ENCODE results near the gene ELMO1. TPM values are rescaled to one million over a fixed set of nuclear protein-coding genes. Genes with fewer than 3 reads are reported as not detected.

The ELMO1 gene
- total and polyA plus RNA-seq, 10 of the 15 experiments (the other 5 are each of a cell fraction or from before 2014, with no cell fraction given) = 22.6 to 85.9 (median 56.6) TPM

- no peak for TF ChIP-seq SP1 (IDR thresholded peaks at IDR 0.05; ENCODE audit: low read depth, low read length)
- TF ChIP-seq RBBP5 (conservative IDR thresholded peaks at IDR 0.05) = no peak
- no peak for TF ChIP-seq EED (IDR thresholded peaks at IDR 0.05; ENCODE audit: low read depth)
- TF ChIP-seq ESRRA (IDR thresholded peaks at IDR 0.05; ENCODE audit: low read length) = no peak
- TF ChIP-seq EZH2 (IDR thresholded peaks at IDR 0.05; ENCODE audit: borderline replicate concordance, control insufficient read depth, low read depth, low read length) = no peak
- TF ChIP-seq RFX5 (IDR thresholded peaks at IDR 0.05; ENCODE audit: low read depth, low read length) = no peak
- no peak for TF ChIP-seq MTA2 (IDR thresholded peaks at IDR 0.05; ENCODE audit: low read depth)
- no peak for TF ChIP-seq POLR2AphosphoS5 (IDR thresholded peaks at IDR 0.05; ENCODE audit: low read length)
- TF ChIP-seq, protein P1, sequence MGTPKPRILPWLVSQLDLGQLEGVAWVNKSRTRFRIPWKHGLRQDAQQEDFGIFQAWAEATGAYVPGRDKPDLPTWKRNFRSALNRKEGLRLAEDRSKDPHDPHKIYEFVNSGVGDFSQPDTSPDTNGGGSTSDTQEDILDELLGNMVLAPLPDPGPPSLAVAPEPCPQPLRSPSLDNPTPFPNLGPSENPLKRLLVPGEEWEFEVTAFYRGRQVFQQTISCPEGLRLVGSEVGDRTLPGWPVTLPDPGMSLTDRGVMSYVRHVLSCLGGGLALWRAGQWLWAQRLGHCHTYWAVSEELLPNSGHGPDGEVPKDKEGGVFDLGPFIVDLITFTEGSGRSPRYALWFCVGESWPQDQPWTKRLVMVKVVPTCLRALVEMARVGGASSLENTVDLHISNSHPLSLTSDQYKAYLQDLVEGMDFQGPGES (IDR thresholded peaks at IDR 0.05) = no peak
- TF ChIP-seq TCF12 (IDR thresholded peaks at IDR 0.05; ENCODE audit: low read depth, low read length) = no peak
- TF ChIP-seq EGR1 (IDR thresholded peaks at IDR 0.05; ENCODE audit: borderline replicate concordance in 1 of 2, low read depth in 2 of 2, low read length in 2 of 2) = no peak
- TF ChIP-seq, protein P2, sequence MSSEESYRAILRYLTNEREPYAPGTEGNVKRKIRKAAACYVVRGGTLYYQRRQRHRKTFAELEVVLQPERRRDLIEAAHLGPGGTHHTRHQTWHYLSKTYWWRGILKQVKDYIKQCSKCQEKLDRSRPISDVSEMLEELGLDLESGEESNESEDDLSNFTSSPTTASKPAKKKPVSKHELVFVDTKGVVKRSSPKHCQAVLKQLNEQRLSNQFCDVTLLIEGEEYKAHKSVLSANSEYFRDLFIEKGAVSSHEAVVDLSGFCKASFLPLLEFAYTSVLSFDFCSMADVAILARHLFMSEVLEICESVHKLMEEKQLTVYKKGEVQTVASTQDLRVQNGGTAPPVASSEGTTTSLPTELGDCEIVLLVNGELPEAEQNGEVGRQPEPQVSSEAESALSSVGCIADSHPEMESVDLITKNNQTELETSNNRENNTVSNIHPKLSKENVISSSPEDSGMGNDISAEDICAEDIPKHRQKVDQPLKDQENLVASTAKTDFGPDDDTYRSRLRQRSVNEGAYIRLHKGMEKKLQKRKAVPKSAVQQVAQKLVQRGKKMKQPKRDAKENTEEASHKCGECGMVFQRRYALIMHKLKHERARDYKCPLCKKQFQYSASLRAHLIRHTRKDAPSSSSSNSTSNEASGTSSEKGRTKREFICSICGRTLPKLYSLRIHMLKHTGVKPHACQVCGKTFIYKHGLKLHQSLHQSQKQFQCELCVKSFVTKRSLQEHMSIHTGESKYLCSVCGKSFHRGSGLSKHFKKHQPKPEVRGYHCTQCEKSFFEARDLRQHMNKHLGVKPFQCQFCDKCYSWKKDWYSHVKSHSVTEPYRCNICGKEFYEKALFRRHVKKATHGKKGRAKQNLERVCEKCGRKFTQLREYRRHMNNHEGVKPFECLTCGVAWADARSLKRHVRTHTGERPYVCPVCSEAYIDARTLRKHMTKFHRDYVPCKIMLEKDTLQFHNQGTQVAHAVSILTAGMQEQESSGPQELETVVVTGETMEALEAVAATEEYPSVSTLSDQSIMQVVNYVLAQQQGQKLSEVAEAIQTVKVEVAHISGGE (CRISPR knock-in tag; IDR thresholded peaks at IDR 0.05) = no peak
- no peak for TF ChIP-seq ZNF622 (IDR thresholded peaks at IDR 0.05)
- no peak for TF ChIP-seq NFYB (IDR thresholded peaks at IDR 0.05; ENCODE audit: insufficient read depth, low read depth, low read length)
- TF ChIP-seq CTCF (IDR thresholded peaks at IDR 0.05 in 2 of 3, conservative IDR thresholded peaks at IDR 0.05 in 1 of 3; ENCODE audit: control insufficient read depth in 2 of 3, extremely low read depth in 1 of 3, insufficient read depth in 1 of 3, low read depth in 3 of 3, low read length in 3 of 3) = no peak
- TF ChIP-seq SMARCA5 (IDR thresholded peaks at IDR 0.05) = no peak
- Histone ChIP-seq H3K4me3 (no peak overlapping the region), H3K9me3 (replicated peaks; ENCODE audit: control insufficient read depth, insufficient read depth, low read length) (no peaks in the 10 kb centered on the region), H3K79me2 (ENCODE audit: control insufficient read depth, insufficient read depth, low read length) (no peaks in the 10 kb centered on the region), H3K36me3 (ENCODE audit: control insufficient read depth in 2 of 2, insufficient read depth in 2 of 2, low read length in 1 of 2) (no peaks in the 10 kb centered on the region), H3K4me2 (ENCODE audit: control insufficient read depth, insufficient read depth) (no peak overlapping the region), H3K9ac (ENCODE audit: control insufficient read depth, insufficient read depth, low read length) (no peak overlapping the region), H4K20me1 (ENCODE audit: control insufficient read depth, insufficient read depth) (no peaks in the 10 kb centered on the region), H3K27me3 (replicated peaks in 1 of 2; ENCODE audit: control insufficient read depth in 2 of 2, insufficient read depth in 2 of 2, low read length in 1 of 2) (no peaks in the 10 kb centered on the region; a peak in 1 of 4 replicates), H3K27ac (ENCODE audit: control insufficient read depth, insufficient read depth) (no peak overlapping the region), H2AFZ (ENCODE audit: control insufficient read depth, low read depth, low read length) (no peak overlapping the region), H3K4me1 (ENCODE audit: control insufficient read depth, insufficient read depth, low read length) (no peaks in the 10 kb centered on the region)
- in situ Hi-C loops (cut with MboI) (no loop called here), intact Hi-C loops (cut with micrococcal nuclease; ENCODE audit: unreplicated experiment) (no loop called here)
- WGBS (ENCODE audit: insufficient coverage, insufficient replicate concordance, low lambda C conversion rate, missing lambda C conversion rate) = 66% methylated on average over 6 of the region's 6 CpGs
- ATAC-seq (no peak), DNase-seq (ENCODE audit: low read depth, low spot score) (no peak), FAIRE-seq (no peak)
- ChIA-PET CTCF (interaction anchor here (1.0 kb wide), 1 partner anchor 60 kb away, joined by 4 read pairs; no protein-coding TSS in a partner anchor), SMC1A (ENCODE audit: uncharacterized antibody, unreplicated experiment) (no interaction called here), POLR2A (no interaction called here), RAD21 (ENCODE audit: unreplicated experiment) (no interaction called here)
- BruUV-seq (replicated peaks) = no TSS peak
Observed at GRCh38 chr7:37435156-37435855, 13.4 kb downstream of the ELMO1 start.

All from GM12878 (cell line).